Amygdala (tissue), 56 donors: ENCODE measurements around the gene CLEC16A.

Experiments used
- DNase-seq, 56 donors: peaks; one replicate each; lab custom pipeline; 2025; lab: John Stamatoyannopoulos, UW

The CLEC16A gene

GRCh38 chr16:11032000-11032921 lies 87.9 kb downstream of the CLEC16A start:
- DNase-seq, result no peak

GRCh38 chr16:11032922-11033291 lies 88.5 kb downstream of the CLEC16A start:
- peak in 2 of 56 donors; percentile 4 to 13 for DNase-seq

GRCh38 chr16:11033629-11034420 lies 89.5 kb downstream of the CLEC16A start:
- no peak for DNase-seq

GRCh38 chr16:11034481-11034931 lies 90.1 kb downstream of the CLEC16A start:
- DNase-seq, result no peak

GRCh38 chr16:11035096-11035495 lies 90.7 kb downstream of the CLEC16A start:
- no peak for DNase-seq

GRCh38 chr16:11036040-11036439 lies 91.7 kb downstream of the CLEC16A start:
- DNase-seq, result no peak

- no peak for DNase-seq
Observed at GRCh38 chr16:11036868-11037410, 92.6 kb downstream of the CLEC16A start.

GRCh38 chr16:11038305-11038704 lies 93.9 kb downstream of the CLEC16A start:
- DNase-seq, result no peak

- DNase-seq, result no peak
Observed at GRCh38 chr16:11038777-11039176, 94.4 kb downstream of the CLEC16A start.

GRCh38 chr16:11039726-11040125 lies 95.4 kb downstream of the CLEC16A start:
- no peak for DNase-seq

GRCh38 chr16:11042191-11042590 lies 97.8 kb downstream of the CLEC16A start:
- no peak for DNase-seq

- DNase-seq, result no peak
Observed at GRCh38 chr16:11045441-11045840, 101.1 kb downstream of the CLEC16A start.

GRCh38 chr16:11045846-11046245 lies 101.5 kb downstream of the CLEC16A start:
- DNase-seq, result no peak

- no peak for DNase-seq
Observed at GRCh38 chr16:11046382-11046931, 102.1 kb downstream of the CLEC16A start.

- no peak for DNase-seq
Observed at GRCh38 chr16:11047057-11047456, 102.7 kb downstream of the CLEC16A start.

GRCh38 chr16:11047939-11048800 lies 103.8 kb downstream of the CLEC16A start:
- no peak for DNase-seq

- DNase-seq, result no peak
Observed at GRCh38 chr16:11049396-11050059, 105.2 kb downstream of the CLEC16A start.

GRCh38 chr16:11050536-11050935 lies 106.2 kb downstream of the CLEC16A start:
- DNase-seq, result no peak

- DNase-seq, result no peak
Observed at GRCh38 chr16:11050944-11051343, 106.6 kb downstream of the CLEC16A start.
